GM11168 (cell line): Measurements from ENCODE around the gene NDST1.

ENCODE experiments used
- in situ Hi-C: fragments of 300-500 bp; cut with MboI; formaldehyde crosslinking; loops from one replicate; pipeline ENCODE4 v1.12.0; 2022; ENCODE audit warnings: low sequenced_read_pairs; ENCODE audit not compliant: unreplicated experiment

The NDST1 gene

DNA sequence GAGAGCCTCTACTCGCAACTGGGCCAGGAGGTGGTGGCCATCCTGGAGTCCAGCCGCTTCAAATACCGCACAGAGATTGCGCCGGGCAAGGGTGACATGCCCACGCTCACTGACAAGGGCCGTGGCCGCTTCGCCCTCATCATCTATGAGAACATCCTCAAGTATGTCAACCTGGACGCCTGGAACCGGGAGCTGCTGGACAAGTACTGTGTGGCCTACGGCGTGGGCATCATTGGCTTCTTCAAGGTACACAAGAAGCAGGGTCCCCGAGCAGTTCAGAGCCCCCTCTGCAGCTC lies 13.5 kb downstream of the NDST1 start:
- in situ Hi-C loops, result no loop called here

DNA sequence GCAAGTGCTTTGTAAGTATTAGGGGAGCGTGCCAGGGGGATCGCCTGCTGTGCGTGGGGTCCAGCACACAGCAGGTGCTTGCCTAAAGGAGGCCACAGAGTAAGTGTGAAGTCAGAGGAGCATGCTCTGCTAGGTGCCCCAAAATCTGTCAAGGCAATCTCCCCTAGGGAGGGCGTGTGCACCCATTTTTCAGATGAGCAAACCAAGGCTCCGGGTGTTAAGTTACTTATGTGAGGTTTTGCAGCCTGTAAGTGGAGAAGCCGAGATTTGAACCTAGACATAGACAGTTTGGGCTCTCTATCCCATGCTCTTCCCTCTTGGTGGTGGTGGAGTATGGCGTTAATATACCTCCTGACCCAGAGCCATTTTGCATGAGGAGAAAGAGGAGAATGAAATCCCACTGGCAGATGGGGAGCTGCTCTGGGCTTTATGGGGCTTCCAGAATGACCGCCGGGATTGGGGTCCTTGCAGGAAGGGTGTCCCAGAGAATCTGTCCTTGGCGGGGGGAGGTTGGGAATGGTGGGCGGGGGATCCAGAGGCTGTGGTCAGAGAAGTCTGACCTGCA lies 14.1 kb downstream of the NDST1 start:
- in situ Hi-C loops, result no loop called here

DNA sequence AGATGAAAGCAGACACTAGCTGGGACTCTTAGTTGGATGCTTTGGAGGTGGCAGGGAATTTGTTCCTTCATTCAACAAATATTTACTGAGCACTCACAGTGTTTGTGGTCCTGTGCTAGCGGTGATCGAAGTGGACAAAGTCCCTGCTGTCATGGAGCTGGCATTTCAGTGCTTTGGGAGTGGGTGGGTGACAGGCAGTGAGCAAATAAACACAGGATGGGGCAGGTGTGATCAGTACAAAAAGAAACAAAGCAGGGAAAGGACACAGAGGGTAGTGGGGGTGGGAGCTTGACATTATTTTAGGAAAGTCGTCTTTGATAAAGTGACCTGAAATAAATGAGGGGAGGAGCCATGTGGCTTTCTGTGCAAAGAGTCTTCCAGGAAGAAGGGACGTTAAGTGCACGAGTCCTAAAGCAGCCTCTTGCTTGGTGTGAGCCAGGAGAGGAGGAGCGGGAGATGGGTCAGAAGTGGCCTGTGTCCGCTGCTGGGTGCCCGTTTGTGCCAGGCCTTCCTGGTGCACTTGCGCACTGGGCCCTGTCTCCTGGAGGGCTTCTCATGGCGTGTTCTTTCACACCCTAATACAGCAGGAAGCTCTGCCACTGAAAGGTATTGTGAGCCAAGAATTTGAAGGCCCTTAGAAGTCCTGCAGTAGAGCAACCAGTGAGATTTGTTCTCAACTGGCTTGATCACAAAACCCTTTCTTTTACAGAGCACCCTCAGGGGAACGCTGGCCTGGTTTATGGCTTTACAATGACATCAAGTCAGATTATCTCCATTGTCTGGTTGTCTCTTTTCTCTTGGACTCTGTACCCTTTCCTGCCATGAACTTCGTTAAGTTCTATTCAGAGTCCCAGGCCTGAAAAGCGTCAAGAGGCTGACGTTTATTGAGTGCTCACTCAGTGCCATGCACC lies 14.8 kb downstream of the NDST1 start:
- in situ Hi-C loops, result no loop called here

DNA sequence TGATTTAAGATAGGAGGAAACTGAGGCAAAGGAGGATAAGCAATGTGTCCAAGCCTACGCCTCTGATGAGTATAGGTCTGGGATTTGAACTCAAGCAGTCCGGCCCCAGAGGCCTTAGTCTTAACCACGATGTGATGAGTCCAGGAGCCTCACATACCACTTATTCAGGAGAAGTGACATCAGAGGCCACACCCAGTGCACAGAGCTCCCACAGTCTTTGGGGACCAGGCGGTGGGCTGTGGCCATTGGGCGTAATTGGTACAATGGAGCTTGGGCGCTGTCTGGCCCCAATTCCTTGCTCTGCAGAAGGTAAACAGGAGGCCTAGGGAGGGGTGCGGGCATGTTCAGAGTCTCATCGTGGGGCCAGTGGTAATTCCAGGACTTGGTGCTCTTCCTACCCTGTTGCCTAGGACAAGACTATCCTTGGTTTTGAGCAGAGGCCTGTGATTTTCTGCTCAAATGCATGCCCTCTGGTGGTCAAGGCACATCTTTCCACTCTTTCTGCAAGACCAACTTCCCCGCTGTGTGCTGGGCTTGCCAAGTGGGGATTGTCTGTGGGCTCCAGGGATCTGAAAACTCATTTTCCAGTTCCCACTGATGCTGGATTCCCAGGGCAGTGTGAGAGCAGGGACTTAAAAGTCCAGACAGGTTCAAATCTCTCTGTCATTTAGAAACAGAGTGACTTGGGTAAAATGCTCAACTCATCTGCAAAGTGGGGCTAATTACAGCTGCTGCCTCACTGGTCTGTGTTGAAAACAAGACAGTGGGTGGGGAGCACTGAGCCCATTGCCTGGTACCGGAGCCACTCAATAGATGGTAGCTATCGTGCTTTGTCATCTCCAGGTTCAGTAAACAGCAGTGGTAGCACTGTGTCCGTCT lies 15.8 kb downstream of the NDST1 start:
- in situ Hi-C loops, result no loop called here

DNA sequence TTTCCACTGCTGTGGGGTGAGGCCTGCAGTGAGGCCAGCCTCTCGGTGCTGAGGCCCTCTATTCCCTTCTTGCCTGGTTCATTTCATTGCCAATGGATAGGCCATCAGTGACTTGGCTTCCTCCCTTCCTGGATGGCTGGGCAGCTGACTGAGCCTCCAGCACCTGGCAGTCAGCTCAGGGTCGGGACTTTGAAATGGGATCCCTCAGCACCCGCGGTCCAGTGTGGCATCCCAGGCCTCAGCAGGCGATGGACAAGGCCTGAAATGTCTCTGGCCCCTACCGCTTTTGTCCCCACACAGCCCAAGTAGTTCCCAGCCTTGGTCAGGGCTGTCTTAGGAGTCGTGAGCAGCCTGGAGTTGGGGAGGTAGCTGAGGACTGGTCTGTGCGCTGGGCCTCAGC lies 17.2 kb downstream of the NDST1 start:
- in situ Hi-C loops, result no loop called here

DNA sequence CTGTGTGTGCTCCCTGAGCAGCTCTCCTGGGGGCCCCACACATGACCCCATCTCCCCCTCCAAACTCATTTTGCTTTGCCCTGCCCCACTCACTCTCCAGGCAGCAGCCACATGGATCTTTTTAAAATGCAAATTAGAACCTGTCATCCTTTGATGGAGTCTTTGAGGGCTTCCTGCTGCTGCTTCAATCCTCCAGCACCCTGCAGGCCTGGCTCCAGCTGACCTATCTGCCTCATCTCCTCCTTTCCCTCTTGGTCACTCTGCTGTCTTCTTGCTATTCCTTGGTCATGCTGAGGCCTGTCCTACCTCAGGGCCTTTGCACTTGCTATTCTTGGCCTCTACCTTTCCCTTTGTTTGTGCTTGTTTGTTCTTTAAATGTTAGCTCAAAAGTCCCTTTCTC lies 17.9 kb downstream of the NDST1 start:
- in situ Hi-C loops, result no loop called here

DNA sequence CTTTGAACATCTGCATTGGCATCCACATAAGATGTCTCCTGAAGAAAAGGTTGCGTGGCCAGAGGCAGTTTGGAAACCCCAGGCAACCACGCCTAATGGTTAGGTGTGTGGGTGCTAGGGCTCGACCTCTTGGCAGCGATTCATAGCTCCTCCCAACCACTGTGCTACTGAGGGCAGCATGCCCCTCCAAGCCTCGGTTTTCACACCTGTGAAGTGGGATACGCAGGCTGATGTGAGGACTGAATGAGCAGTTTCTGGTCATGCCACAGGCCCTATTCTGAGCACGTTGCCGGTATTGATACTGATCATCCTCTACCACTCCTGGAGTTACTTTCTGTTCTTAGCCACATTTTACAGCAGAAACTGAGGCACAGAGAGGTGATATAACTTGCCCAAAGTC lies 19.1 kb downstream of the NDST1 start:
- in situ Hi-C loops, result no loop called here

DNA sequence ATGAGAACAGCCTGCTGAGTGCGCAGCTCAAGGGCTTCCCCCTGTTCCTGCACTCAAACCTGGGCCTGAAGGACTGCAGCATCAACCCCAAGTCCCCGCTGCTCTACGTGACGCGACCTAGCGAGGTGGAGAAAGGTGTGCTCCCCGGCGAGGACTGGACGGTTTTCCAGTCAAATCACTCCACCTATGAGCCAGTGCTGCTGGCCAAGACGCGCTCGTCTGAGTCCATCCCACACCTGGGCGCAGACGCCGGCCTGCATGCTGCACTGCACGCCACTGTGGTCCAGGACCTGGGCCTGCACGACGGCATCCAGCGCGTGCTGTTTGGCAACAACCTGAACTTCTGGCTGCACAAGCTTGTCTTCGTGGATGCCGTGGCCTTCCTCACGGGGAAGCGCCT lies 19.9 kb downstream of the NDST1 start:
- in situ Hi-C loops, result no loop called here

DNA sequence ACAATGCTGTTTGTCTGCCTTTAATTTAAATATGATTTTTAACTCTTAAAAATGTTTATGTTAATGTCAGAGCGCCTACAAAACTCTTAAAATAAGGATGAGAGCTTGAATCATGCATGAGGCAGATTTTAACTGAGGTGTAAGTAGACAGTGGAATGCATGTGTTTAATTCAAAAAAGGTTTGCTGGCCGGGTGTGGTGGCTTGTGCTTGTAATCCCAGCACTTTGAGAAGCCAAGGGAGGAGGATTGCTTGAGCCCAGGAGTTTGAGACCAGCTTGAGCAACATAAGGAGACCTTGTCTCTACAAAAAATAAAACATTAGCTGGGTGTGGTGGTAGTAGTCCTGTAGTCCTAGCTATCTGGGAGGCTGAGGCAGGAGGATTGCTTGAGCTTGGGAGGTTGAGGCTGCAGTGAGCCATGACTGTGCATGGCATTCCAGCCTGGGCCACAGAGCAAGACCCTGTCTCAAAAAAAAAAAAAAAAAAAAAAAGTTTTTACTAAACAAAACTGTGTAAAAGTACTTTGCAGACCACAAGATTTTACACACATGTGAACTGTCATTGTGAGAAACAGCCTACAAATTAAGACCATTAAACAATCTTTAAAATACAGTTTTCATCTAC lies 21.1 kb downstream of the NDST1 start:
- in situ Hi-C loops, result no loop called here

DNA sequence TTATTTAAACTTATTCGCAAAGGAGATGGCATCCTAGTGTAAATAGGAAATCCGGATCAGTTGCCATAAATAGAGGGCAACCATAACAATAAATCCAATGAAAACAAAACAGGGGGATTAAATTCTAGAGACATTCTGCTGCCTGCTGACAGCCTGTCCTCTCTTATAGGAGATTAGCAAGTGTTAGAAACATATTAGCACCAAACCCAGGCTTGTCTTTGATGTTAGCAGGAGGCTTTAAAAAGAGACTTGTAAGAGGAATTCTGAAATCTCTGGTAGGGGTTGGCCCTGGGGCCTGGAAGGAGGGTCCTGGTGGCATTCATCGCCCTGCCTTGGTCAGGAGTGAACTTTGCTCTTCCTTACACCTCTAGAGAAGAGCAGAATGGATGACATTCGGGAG lies 21.6 kb downstream of the NDST1 start:
- in situ Hi-C loops, result no loop called here

DNA sequence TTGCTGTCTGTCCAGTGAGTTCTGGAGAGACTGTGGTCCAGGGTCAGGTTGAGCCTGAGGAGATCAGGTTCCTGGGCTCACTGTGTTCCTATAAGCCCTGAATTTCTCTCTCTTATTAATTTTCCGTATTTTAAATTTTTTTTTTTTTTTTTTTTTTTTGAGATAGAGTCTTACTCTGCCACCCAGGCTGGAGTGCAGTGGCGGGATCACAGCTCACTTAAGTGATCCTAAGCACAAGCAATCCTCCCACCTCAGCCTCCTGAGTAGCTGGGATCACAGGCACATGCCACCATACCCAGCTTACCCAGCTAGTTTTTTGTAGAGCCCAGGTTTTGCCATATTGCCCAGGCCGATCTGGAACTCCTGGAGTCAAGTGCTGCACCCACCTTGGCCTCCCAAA lies 22.5 kb downstream of the NDST1 start:
- in situ Hi-C loops, result no loop called here

DNA sequence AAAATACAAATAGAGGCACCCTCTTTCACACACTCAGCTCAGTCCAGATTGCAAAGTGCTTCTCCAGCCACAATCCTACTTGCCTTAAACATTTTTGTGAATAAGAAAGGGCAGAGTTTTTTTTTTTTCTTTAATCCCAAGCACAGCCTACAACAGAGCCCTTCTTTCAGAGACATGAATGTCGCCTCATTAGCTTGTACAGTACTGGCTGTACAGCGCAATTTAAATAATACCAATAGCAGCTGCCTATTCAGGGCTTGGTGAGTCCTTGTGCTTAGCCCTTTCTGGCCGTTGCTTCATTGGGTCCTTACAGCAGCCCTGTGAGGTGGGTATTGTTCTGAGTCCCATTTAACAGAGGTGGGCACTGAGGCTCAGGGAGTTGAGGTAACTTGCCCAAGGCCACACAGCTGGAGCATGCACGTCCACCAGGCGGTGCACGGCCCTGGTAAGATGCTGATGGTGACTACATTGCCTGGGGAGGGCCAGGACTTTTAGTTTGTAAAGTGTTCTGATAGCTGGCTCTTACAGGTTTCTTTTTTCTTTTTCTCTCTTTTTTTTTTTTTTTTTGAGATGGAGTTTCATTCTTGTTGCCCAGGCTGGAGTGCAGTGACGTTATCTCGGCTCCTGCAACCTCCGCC lies 23.1 kb downstream of the NDST1 start:
- in situ Hi-C loops, result no loop called here

DNA sequence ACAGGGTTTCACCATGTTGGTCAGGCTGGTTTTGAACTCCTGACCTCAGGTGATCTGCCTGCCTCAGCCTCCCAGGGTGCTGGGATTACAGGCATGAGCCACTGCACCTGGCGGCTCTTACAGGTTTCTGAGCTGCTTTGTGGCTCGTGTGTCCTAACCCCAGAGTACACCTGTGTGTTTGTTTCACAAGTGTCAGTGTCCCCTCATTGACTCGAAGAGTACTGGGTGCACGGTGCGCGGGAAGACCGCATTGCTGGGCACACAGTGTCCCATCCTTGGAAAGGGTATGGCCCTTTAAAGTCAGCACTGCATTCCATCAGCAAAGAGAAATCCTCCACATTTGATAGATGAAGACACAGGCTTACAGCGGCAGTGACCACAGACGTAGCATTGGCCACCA lies 23.8 kb downstream of the NDST1 start:
- in situ Hi-C loops, result no loop called here

DNA sequence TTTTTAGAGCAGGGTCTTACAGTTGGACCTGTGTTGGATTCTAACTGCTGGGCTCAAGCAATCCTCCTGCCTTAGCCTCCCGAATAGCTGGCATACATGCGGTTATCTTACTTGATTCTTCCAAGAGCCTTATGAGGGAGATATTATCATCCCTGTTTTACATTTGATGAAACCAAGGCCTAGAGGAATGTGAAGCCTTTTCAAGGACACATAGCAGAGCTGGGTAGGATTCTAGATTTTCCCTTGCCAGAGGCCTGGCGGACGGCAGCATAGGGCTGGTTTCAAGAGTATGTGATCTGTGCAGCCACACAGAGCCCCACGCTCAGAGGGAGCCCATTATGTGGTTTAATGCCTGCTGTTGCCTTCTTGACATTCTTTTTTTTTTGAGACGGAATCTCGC lies 24.2 kb downstream of the NDST1 start:
- in situ Hi-C loops, result no loop called here

DNA sequence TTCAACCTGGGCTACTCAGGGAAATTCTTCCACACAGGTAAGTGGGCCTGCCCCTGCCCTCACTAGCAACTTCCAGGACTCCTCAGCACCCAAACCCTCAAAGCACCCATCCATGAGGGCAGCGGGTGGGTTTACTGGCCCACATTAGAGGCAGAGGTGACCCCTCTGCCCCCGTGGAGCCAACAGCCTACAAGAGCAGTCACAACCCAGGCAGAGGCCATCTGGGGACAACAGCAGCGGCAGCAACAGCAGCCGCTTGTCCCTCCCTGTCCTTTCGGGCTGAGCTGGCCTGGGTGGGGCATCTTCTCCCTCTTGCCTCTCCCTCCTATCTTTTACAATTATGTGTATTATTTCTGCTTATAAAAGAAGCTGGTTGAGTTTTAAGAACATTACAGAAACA lies 25.1 kb downstream of the NDST1 start:
- in situ Hi-C loops, result no loop called here

DNA sequence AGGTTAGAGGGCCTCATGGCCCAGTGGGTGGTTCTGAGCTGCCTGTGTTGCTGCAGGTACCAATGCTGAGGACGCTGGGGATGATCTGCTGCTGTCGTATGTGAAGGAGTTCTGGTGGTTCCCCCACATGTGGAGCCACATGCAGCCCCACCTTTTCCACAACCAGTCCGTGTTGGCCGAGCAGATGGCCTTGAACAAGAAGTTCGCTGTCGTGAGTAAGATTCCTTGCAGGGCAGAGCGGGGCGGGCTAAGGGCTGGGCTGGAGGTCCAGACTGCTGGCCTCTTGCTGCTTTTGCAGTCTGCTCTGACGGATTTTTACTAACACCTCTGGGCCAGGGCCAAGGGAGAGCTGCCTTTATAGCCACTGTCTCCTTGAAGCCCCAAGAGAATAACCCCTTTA lies 26.9 kb downstream of the NDST1 start:
- in situ Hi-C loops, result no loop called here

DNA sequence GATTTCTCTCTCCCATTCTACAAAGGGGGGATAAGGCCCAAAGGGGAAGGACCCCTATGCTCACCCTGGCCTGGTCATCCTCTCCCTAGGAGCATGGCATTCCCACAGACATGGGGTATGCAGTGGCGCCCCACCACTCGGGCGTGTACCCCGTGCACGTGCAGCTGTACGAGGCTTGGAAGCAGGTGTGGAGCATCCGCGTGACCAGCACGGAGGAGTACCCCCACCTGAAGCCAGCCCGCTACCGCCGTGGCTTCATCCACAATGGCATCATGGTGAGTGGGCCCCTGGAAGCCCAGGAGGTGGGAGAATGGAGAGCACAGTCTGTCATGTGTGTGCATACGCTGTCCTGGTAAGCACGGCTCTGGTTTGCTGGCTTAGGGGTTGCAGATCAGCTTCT lies 27.7 kb downstream of the NDST1 start:
- in situ Hi-C loops, result no loop called here

DNA sequence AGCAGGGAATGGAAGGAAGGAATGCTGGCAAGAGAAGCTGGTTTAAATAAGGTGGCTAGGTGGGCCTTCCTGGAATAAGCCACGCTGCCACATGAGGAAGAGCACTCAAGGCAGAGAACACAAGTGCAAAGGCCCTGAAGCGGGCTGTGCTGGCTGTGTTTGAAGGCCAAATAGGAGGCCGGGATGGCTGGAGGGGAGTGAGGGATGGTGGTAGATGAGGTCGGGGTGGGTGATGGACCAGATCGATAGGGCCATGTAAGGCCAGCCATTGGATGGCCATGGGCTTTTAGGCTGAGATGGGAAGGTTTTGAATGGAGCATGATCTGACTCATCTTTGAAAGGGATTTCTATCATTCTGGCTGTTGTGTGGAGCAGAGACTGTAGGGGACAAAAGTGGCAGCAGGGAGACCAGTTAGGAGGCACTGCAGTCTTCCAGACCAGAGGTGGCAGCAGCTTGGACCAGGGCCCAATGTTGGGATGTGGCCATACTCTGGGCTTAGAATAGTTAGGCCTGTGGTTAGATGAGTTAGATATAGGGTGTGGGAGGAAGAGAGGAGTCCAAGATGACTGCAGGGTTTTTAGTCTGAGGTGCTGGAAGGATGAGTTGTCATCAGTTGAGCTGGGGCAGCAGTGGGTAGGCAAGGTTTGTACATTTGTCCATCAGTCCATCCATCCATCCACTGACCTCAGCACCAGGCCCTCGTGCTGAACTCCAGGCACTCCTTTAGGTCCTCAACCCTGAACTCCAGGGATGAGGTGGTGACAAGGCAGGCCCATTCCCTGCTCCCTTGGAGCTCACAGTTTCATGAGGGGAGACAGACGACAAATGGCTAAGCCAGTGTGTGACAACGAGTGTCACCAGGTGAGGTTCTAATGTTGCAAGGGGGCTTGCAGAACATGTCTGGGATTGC lies 30.3 kb downstream of the NDST1 start:
- in situ Hi-C loops, result no loop called here

DNA sequence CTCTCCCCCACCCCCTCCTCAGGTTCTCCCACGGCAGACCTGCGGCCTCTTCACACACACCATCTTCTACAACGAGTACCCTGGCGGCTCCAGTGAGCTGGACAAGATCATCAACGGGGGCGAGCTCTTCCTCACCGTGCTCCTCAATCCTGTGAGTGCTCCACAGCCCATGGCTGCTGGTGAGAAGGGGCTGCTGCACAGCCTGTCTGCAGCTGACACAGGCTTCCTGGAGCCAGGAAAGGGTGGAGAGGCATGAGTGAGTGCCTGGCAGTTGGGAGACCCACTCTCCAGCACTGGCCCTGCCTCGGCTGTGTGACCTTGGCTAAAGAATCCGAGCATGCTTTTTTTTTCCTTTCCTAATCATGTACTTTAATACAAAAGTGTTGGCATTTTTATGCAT lies 31.3 kb downstream of the NDST1 start:
- in situ Hi-C loops, result no loop called here
